Type B pancreatic cell (in vitro differentiated cells): Measurements from ENCODE around the gene HHATL. TPM values are rescaled to one million over a fixed set of nuclear protein-coding genes. Genes with fewer than 3 reads are reported as not detected.

Experiments used
- DNase-seq: peaks from one replicate; pipeline ENCODE4 v3.0.0; 2021; ENCODE audit warnings: mixed read lengths; ENCODE audit not compliant: unreplicated experiment; ENCODE audit errors: extremely low spot score
- H3K27ac Mint-ChIP-seq: 2 replicates; pipeline ENCODE4 v1.8.0; 2021; ENCODE audit warnings: mild to moderate bottlenecking, mixed read lengths
- H3K27me3 Mint-ChIP-seq: 2 replicates; pipeline ENCODE4 v1.8.0; 2021; ENCODE audit warnings: mixed read lengths
- H3K36me3 Mint-ChIP-seq: 2 replicates; pipeline ENCODE4 v1.8.0; 2021; ENCODE audit warnings: mixed read lengths
- H3K4me1 Mint-ChIP-seq: one replicate; pipeline ENCODE4 v1.8.0; 2021; ENCODE audit warnings: mixed read lengths; ENCODE audit not compliant: unreplicated experiment
- H3K4me3 Mint-ChIP-seq: 2 replicates; pipeline ENCODE4 v1.8.0; 2021; ENCODE audit warnings: mild to moderate bottlenecking, mixed read lengths
- H3K9me3 Mint-ChIP-seq: 2 replicates; pipeline ENCODE4 v1.8.0; 2021; ENCODE audit warnings: mixed read lengths
- total RNA-seq: library from RNA; stranded (reverse); gene quantifications from 2 replicates; pipeline ENCODE4 v1.2.1, GENCODE V29; 2021; ENCODE audit warnings: low replicate concordance
- TF ChIP-seq, protein P1 (sequence below): fragments of 200-600 bp; sonication (generic); conservative IDR thresholded peaks from 2 replicates; pipeline ENCODE4 v1.5.0; 2021; ENCODE audit warnings: antibody characterized with exemption, mild to moderate bottlenecking

HHATL gene
- total RNA-seq, 1 donor from 2014 or later: not detected

DNA sequence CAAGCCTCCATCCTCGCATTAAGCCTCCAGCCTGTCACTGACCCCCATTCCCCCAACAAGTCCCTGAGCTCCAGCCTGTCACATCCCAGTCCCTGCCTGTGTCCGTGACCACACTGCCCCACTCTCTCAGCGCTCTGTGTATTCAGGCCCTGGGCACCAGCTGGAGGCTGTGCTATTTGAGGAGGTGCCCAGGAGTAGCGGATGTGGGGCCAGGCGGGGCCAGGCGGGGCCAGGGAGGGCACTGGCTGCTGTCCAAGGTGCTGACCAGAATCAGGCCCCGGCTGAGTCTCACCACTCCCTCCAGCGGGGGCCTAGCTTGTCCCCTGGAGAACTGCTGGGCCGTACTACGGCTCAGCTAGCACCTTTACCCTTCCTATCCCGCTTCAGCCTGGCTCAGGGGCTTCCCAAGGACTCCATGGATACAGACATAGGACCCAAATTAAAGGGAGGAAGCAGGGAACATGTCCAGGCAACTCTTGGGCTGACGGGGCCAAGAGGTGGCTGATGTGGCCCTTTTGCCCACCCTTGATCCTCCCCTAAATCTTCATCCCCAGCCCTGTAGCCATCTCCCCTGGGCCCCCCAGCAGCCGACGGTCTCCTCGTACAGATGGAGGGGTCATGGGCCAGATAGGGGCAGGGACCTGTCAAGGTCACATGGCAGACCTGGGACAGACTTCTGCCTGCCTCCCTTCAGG lies 1.1 kb downstream of the HHATL start:
- no peaks in the 10 kb centered on the region for H3K9me3 Mint-ChIP-seq
- TF ChIP-seq, protein P1, sequence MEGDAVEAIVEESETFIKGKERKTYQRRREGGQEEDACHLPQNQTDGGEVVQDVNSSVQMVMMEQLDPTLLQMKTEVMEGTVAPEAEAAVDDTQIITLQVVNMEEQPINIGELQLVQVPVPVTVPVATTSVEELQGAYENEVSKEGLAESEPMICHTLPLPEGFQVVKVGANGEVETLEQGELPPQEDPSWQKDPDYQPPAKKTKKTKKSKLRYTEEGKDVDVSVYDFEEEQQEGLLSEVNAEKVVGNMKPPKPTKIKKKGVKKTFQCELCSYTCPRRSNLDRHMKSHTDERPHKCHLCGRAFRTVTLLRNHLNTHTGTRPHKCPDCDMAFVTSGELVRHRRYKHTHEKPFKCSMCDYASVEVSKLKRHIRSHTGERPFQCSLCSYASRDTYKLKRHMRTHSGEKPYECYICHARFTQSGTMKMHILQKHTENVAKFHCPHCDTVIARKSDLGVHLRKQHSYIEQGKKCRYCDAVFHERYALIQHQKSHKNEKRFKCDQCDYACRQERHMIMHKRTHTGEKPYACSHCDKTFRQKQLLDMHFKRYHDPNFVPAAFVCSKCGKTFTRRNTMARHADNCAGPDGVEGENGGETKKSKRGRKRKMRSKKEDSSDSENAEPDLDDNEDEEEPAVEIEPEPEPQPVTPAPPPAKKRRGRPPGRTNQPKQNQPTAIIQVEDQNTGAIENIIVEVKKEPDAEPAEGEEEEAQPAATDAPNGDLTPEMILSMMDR: no peak

DNA sequence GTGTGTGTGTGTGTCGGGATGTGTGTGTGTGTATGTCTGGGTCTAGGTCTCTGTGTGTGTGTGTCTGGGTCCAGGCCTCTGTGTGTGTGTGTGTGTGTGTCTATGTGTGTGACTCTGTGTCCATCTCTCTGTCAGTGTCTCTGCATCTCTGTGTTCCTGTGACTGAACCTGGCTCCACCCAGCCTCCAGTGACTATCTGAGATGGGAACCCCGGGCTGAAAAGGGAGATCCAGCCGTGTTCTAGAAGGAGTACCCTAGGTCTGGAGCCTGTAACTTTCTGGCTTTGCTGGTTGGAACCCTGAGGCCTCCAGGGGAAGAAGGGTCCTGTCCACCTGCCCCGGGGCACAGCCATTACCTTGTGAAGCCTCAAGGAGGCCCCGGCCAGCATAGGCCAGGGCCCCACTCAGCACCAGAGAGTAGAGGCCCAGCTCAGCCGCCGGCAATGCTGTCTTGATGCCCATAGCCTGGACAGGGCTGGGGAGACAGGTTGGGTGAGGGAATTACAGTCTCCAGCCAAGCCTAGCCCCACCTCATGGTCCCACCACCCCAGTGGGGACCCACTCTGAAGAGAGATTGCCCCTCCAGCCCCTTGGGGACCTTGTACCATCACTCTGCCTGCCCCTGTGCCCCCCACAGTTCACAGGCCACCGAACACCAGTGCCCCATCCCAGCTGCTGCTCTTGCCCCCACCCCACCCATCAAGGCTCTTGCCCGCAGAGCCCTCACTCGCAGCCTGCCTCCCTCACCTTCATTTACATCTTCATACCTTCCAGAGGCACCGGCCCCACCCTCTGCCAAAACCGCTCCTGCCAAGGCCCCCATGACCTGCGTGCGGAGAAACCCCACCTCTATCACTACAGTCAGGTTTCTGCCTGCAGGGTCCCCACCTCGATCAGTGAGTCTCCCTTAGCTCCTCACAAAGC lies 2.0 kb downstream of the HHATL start:
- H3K27ac Mint-ChIP-seq: no peak overlapping the region
- no peaks in the 10 kb centered on the region for H3K9me3 Mint-ChIP-seq
- TF ChIP-seq, protein P1: no peak
- no peak overlapping the region for H3K4me3 Mint-ChIP-seq
- no peaks in the 10 kb centered on the region for H3K36me3 Mint-ChIP-seq
- H3K27me3 Mint-ChIP-seq: peaks cover 19% of the 10 kb centered on the region
- no peaks in the 10 kb centered on the region for H3K4me1 Mint-ChIP-seq
- peak; percentile 60 for DNase-seq

More for the DNA sequence above, 1.1 kb downstream of the HHATL start:
- DNase-seq: peak; percentile 78
- Mint-ChIP-seq H3K27ac (no peak overlapping the region), H3K4me1 (no peaks in the 10 kb centered on the region), H3K4me3 (no peak overlapping the region), H3K36me3 (no peaks in the 10 kb centered on the region), H3K27me3 (peaks cover 19% of the 10 kb centered on the region)

DNA sequence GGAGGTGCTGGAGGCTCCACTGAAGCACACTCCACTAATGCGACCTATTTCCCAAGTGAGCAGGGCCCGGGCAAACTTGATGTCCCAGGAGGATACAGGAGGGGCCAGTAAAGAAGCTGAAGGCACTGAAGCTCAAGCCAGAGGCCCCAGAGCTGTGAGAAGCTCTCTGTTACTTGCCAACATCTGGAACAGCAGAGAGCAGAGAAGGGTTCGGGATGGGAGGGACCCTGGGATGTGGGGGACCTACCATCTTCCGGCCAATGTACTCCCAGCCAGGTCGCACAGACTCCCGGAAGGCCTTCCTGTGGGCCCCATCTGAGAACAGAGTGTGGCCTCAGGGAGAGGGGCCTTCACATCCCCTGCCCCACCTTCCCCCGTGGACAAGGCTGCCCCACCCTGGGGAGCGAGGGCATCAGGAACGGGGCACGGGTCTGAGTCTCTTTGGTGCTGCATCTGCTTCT lies 3.1 kb downstream of the HHATL start:
- H3K27ac Mint-ChIP-seq: no peak overlapping the region

DNA sequence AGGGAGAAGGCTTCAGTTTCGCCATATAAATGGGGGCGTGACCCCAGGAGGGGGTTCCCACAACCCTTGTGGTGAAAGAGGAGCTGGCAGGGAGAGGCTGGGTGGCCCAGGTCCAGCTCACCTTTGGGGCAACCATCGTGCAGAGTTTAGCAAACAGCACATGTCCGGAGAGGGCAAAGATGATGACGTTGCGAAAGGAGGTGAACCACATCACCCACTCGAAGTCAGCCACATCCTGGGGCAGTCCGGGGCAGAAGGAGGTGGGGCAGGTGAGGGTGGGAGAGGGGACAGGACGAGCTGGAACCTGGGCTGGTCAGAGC lies 3.7 kb downstream of the HHATL start:
- Mint-ChIP-seq H3K27me3 (peaks cover 18% of the 10 kb centered on the region), H3K9me3 (no peaks in the 10 kb centered on the region), H3K36me3 (no peaks in the 10 kb centered on the region), H3K4me3 (no peak overlapping the region), H3K4me1 (no peaks in the 10 kb centered on the region), H3K27ac (no peak overlapping the region)
- peak; percentile 57 for DNase-seq
- TF ChIP-seq, protein P1: no peak

More for the DNA sequence above, 3.1 kb downstream of the HHATL start:
- Mint-ChIP-seq H3K36me3 (no peaks in the 10 kb centered on the region), H3K4me1 (no peaks in the 10 kb centered on the region), H3K27me3 (peaks cover 19% of the 10 kb centered on the region), H3K9me3 (no peaks in the 10 kb centered on the region), H3K4me3 (no peak overlapping the region)
- DNase-seq: peak; percentile 52
- TF ChIP-seq, protein P1: no peak

DNA sequence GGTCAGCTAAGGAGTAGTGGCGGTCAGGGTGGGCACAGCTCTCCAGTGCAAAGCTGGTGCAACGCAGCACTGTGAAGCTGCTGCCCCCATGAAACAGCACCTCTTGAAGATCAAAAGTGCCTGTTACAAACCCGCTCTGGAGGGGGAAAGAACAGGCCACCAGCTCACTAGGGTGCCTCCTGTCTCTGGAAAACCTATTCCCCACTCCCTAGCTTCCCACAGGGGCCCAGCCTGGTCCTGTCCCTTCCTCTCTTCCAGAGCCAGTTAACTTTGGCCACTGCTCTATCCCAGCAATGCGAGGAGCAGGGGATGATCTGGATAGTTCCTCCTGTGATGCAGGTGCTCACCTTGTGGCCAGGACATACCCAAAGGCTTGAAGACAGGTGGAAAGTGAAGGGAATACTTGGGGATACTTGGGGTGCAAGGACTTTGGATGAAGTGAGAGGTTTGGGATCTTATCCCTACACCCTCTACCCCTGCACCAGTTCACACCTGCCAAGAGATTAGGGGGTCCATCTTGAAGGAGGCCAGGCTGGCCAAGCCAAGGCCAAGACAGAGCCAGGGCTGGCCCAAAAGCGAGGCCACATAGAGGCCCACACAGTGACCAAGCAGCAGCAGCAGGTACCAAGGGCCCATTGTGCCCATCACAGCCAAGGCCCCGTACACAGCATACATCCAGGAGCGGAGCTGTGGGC lies 4.2 kb downstream of the HHATL start:
- H3K4me3 Mint-ChIP-seq: no peak overlapping the region
- H3K9me3 Mint-ChIP-seq: no peaks in the 10 kb centered on the region
- no peaks in the 10 kb centered on the region for H3K36me3 Mint-ChIP-seq
- H3K27ac Mint-ChIP-seq: no peak overlapping the region
- H3K27me3 Mint-ChIP-seq: peaks cover 13% of the 10 kb centered on the region
- H3K4me1 Mint-ChIP-seq: no peaks in the 10 kb centered on the region
- TF ChIP-seq, protein P1: no peak
- peak; percentile 48 for DNase-seq
